Measurements from ENCODE around the gene CCNY.

DNA sequence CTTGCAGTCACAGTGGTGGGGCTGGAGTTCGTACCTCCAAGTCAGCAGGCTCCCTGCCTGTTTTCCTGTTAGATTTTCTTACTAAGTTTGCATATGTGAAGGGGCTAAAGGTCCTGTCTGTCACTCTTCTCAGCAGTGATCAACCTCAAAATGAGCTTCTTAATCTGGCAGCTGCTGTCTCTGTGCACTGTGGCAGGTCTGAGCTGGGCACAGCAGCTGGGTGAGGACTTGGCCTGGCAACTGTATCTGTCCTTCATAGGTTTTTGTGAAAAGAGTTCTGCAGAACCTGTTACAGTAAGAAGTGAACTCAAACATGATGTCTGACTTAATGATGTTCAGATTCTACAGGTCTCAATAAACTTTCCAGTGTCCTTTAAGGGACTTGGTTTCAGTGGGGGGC is 237.5 kb downstream of the CCNY start:
- TF ChIP-seq, protein P1, sequence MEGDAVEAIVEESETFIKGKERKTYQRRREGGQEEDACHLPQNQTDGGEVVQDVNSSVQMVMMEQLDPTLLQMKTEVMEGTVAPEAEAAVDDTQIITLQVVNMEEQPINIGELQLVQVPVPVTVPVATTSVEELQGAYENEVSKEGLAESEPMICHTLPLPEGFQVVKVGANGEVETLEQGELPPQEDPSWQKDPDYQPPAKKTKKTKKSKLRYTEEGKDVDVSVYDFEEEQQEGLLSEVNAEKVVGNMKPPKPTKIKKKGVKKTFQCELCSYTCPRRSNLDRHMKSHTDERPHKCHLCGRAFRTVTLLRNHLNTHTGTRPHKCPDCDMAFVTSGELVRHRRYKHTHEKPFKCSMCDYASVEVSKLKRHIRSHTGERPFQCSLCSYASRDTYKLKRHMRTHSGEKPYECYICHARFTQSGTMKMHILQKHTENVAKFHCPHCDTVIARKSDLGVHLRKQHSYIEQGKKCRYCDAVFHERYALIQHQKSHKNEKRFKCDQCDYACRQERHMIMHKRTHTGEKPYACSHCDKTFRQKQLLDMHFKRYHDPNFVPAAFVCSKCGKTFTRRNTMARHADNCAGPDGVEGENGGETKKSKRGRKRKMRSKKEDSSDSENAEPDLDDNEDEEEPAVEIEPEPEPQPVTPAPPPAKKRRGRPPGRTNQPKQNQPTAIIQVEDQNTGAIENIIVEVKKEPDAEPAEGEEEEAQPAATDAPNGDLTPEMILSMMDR (IDR thresholded peaks at IDR 0.05; ENCODE audit: insufficient read depth, low read depth, low read length): no peak
- no peak for TF ChIP-seq EZH2 (IDR thresholded peaks at IDR 0.05; ENCODE audit: insufficient read depth, low read length)

Data from astrocyte (in vitro differentiated cells and primary cell).